Chondrocyte (in vitro differentiated cells): ENCODE data around the gene XRCC2. TPM values are rescaled to one million over a fixed set of nuclear protein-coding genes. Genes with fewer than 3 reads are reported as not detected.

ENCODE experiments used
- DNase-seq: peaks from one replicate; pipeline ENCODE4 v3.0.0; 2021; ENCODE audit warnings: mixed read lengths, low spot score
- H3K27ac Mint-ChIP-seq: one replicate; pipeline ENCODE4 v1.8.0; 2021; ENCODE audit warnings: mild to moderate bottlenecking, moderate library complexity, mixed read lengths; ENCODE audit not compliant: unreplicated experiment
- H3K27me3 Mint-ChIP-seq: 2 replicates; pipeline ENCODE4 v1.8.0; 2021; ENCODE audit warnings: low read depth, mixed read lengths
- H3K36me3 Mint-ChIP-seq: 2 replicates; pipeline ENCODE4 v1.8.0; 2021; ENCODE audit warnings: low read depth, mixed read lengths
- H3K4me1 Mint-ChIP-seq: 2 replicates; pipeline ENCODE4 v1.8.0; 2021; ENCODE audit warnings: low read depth, mild to moderate bottlenecking, mixed read lengths
- H3K4me3 Mint-ChIP-seq: one replicate; pipeline ENCODE4 v1.8.0; 2021; ENCODE audit warnings: mild to moderate bottlenecking, moderate library complexity, mixed read lengths; ENCODE audit not compliant: unreplicated experiment
- H3K9me3 Mint-ChIP-seq: 2 replicates; pipeline ENCODE4 v1.8.0; 2021; ENCODE audit warnings: low read depth, mixed read lengths
- CTCF ChIP-seq: fragments of 200-600 bp; sonication (generic); IDR thresholded peaks from 2 replicates; pipeline ENCODE4 v1.5.0; 2021; ENCODE audit warnings: antibody characterized with exemption, mild to moderate bottlenecking, moderate library complexity
- total RNA-seq: library from RNA; stranded (reverse); gene quantifications from 3 replicates; pipeline ENCODE4 v1.2.1, GENCODE V29; 2021

Gene XRCC2
- total RNA-seq, 1 donor from 2014 or later, result 1.3 TPM

GRCh38 chr7:152621426-152621825, 54.5 kb downstream of the XRCC2 start:
- DNase-seq, result no peak
- H3K4me1 Mint-ChIP-seq, result no peaks in the 10 kb centered on the region
- no peaks in the 10 kb centered on the region for H3K36me3 Mint-ChIP-seq
- H3K9me3 Mint-ChIP-seq, result no peaks in the 10 kb centered on the region
- no peak overlapping the region for H3K4me3 Mint-ChIP-seq
- TF ChIP-seq CTCF, result no peak
- H3K27ac Mint-ChIP-seq, result no peak overlapping the region
- H3K27me3 Mint-ChIP-seq, result no peaks in the 10 kb centered on the region

- Mint-ChIP-seq H3K27me3 (no peaks in the 10 kb centered on the region), H3K9me3 (no peaks in the 10 kb centered on the region), H3K27ac (no peak overlapping the region), H3K4me3 (no peak overlapping the region), H3K4me1 (no peaks in the 10 kb centered on the region), H3K36me3 (no peaks in the 10 kb centered on the region)
- TF ChIP-seq CTCF, result peak; percentile 22
- DNase-seq, result peak; percentile 22
These were observed 56.8 kb downstream of the XRCC2 start for GRCh38 chr7:152619027-152619739.

GRCh38 chr7:152618427-152618826, 57.5 kb downstream of the XRCC2 start:
- DNase-seq, result no peak

DNA sequence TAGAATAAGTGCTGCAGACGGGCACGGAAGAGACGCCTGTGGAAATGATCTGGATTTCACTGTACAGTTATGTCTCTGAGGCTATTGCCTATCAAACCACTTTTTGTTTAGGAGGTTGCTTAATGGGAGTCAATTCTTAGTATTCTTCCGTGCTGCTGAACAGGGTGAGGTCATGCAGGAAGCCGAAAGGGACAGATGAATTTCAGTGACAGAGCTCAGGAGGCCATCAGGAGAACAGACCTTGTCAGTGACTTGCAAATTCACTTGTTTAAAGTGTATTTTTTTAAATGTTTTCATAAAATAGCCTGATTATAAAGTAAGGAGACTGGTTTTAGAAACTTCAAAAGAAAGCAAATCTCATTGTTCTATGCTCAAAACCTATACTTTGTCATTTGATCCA, 58.9 kb downstream of the XRCC2 start:
- Mint-ChIP-seq H3K36me3 (no peaks in the 10 kb centered on the region), H3K27ac (no peak overlapping the region), H3K4me1 (no peaks in the 10 kb centered on the region), H3K4me3 (no peak overlapping the region), H3K27me3 (no peaks in the 10 kb centered on the region), H3K9me3 (no peaks in the 10 kb centered on the region)
- no peak for DNase-seq
- no peak for TF ChIP-seq CTCF

More at GRCh38 chr7:152618427-152618826, 57.5 kb downstream of the XRCC2 start:
- Mint-ChIP-seq H3K36me3 (no peaks in the 10 kb centered on the region), H3K27me3 (no peaks in the 10 kb centered on the region), H3K4me3 (no peak overlapping the region), H3K9me3 (no peaks in the 10 kb centered on the region), H3K4me1 (no peaks in the 10 kb centered on the region), H3K27ac (no peak overlapping the region)
- no peak for TF ChIP-seq CTCF

DNA sequence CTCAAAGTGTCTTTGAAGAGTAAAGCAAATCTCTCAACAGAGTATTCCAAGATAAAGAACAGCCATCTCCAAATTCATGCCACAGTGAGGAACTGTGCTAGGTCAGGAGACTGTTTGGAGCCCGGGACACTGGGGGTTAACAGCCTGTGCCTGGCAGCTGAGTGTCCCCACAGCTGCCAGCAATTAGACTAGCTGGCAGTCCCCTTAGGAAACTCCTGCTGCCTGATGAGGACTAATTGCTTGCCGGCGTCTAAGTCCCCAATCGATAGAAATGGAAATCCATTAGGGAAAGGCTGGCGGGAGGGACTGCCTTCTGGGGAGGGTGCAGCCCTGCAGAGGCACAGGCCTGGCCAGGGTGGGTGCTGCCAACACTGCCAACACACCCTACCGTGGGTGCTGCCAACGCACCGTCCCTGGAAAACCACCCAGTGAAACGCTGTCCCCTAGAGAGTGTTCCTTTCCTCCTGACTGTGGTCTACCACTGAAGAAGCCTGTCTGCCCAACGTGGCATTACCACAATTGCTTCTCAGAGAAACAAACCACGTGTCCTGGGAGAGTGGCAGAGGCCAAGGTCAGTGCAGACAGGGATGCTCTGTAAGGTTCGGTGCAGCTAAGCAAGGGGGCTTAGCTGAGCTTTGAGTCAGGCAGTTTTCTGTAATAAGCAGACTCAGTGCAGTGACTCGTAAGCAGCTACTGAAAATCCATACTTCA, 60.8 kb downstream of the XRCC2 start:
- no peak for DNase-seq
- Mint-ChIP-seq H3K4me3 (no peak overlapping the region), H3K36me3 (no peaks in the 10 kb centered on the region), H3K27me3 (no peaks in the 10 kb centered on the region), H3K9me3 (no peaks in the 10 kb centered on the region), H3K27ac (no peak overlapping the region), H3K4me1 (no peaks in the 10 kb centered on the region)
- no peak for TF ChIP-seq CTCF
